Stimulated activated memory B cell treated with anti-CD40 and anti-IgM and Interleukin-4, amounts not matched to agents 10 μg/mL and 1 μg/mL and 100 μg/mL, for 72 hours (primary cell): ENCODE measurements around the gene GNAL.

ENCODE experiments used
- ATAC-seq: fragments of 150-1000 bp; cut with Tn5 transposase; 2 replicates; pipeline ENCODE4 v1.10.0; 2021
- H3K27ac Mint-ChIP-seq: one replicate; pipeline ENCODE4 v1.8.0; 2022; ENCODE audit warnings: mild to moderate bottlenecking, mixed read lengths
- H3K27me3 Mint-ChIP-seq: one replicate; pipeline ENCODE4 v1.8.0; 2022; ENCODE audit warnings: mixed read lengths
- H3K36me3 Mint-ChIP-seq: one replicate; pipeline ENCODE4 v1.8.0; 2022; ENCODE audit warnings: mixed read lengths
- H3K4me1 Mint-ChIP-seq: one replicate; pipeline ENCODE4 v1.8.0; 2022; ENCODE audit warnings: mixed read lengths
- H3K4me3 Mint-ChIP-seq: one replicate; pipeline ENCODE4 v1.8.0; 2022; ENCODE audit warnings: mild to moderate bottlenecking, moderate library complexity, mixed read lengths
- H3K9me3 Mint-ChIP-seq: one replicate; pipeline ENCODE4 v1.8.0; 2022; ENCODE audit warnings: mixed read lengths

GNAL gene

DNA sequence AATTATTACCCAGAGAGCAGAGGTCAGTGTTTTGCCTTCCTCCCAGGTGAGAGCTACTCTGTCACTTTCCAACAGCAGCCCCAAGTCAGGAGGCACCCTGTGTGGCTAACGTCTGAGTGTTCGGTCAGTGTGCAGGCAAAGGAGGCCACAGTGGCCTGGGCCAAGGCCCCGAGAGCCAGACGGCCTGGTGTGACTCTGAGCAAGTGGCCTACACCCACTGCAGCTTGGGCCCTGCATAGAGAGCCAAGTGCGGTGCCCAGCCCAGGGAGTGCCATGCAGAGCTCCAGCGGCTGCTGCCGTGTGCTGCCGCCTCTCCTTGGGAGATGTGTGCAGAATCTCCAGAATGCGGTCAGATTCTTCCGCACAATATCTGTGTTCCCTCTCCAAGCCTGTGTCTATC lies 70.4 kb downstream of the GNAL start:
- no peaks in the 10 kb centered on the region for H3K9me3 Mint-ChIP-seq
- H3K27me3 Mint-ChIP-seq = peaks cover 29% of the 10 kb centered on the region
- ATAC-seq = no peak
- no peaks in the 10 kb centered on the region for H3K4me1 Mint-ChIP-seq
- no peak overlapping the region for H3K27ac Mint-ChIP-seq
- H3K4me3 Mint-ChIP-seq = no peak overlapping the region
- no peaks in the 10 kb centered on the region for H3K36me3 Mint-ChIP-seq

DNA sequence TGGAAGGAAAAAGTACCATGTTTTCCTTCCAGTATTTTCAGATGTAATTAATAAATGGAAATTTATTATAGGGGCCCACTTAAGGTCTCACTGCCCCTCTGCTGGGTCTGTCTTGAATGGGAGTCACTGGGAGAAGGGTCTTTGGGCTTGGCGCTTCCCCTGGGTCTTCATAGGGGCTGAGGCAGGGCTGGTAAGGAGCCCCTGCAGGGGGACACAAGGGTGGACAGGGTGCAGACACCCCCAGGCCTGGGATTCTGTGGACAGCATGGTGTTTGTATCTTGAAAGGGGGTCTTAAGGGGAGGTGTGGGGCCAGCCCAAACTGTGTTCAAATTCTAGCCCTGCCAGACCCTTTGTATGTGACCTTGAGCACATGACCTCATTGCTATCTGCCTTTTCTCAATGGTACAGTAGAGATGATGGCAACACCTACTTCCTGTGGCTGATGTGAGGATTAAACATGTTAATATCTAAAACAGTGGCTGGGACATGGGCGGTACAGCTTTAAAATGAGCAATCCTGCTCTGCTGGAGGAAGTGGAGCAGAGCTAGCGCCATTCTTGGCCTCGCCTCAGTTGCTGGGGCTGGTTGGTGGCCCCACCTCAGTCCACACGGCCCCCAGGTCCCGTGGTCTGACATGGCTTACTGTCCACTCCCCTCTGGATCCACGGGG lies 71.6 kb downstream of the GNAL start:
- Mint-ChIP-seq H3K4me3 (no peak overlapping the region), H3K36me3 (no peaks in the 10 kb centered on the region), H3K9me3 (no peaks in the 10 kb centered on the region), H3K27ac (no peak overlapping the region), H3K27me3 (peaks cover 17% of the 10 kb centered on the region), H3K4me1 (no peaks in the 10 kb centered on the region)
- no peak for ATAC-seq

DNA sequence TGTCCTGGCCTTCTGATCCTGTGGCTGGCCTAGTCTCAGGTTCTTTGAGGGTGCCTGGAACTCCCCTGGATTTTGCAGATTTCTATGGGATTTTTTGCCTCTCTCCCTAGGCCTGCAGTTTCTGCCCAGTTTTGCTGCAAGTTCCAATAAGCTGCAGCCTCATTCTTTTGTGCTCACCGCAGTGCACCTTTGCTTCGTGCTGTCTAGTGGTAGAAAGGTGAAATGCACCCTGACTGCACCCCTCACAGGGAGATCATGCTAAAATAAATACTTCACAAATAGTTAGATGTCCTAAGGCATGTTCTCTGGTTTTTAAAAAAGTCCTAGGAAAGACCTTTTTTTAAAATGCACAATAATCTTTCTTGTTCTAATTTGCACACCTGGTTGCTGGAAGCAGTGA lies 72.5 kb downstream of the GNAL start:
- Mint-ChIP-seq H3K4me1 (no peaks in the 10 kb centered on the region), H3K27me3 (peaks cover 13% of the 10 kb centered on the region), H3K27ac (no peak overlapping the region), H3K9me3 (no peaks in the 10 kb centered on the region), H3K36me3 (no peaks in the 10 kb centered on the region), H3K4me3 (no peak overlapping the region)
- no peak for ATAC-seq

DNA sequence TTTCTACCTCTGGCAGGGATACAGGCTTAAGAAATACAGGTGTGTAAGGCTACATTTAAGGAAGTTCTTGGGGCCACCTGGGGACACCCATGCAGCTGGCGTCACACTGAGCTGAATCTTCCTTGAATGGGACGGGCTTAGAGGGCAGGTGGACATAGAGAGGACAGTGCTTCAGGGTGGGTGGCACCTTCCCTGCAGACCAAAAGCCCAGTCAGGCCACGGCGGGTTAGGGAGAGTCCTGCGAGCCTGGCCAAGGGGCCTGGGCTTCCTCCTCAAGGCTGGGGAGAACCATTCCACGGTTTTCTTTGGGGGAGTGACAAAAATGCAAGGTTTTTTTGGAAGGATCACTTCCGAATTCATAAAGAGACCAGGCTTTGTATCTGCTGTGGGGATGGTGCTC lies 73.4 kb downstream of the GNAL start:
- ATAC-seq = no peak
- H3K27me3 Mint-ChIP-seq = peaks cover 9% of the 10 kb centered on the region
- H3K27ac Mint-ChIP-seq = no peak overlapping the region
- no peaks in the 10 kb centered on the region for H3K9me3 Mint-ChIP-seq
- H3K4me1 Mint-ChIP-seq = peaks cover under 1% of the 10 kb centered on the region
- no peak overlapping the region for H3K4me3 Mint-ChIP-seq
- no peaks in the 10 kb centered on the region for H3K36me3 Mint-ChIP-seq

DNA sequence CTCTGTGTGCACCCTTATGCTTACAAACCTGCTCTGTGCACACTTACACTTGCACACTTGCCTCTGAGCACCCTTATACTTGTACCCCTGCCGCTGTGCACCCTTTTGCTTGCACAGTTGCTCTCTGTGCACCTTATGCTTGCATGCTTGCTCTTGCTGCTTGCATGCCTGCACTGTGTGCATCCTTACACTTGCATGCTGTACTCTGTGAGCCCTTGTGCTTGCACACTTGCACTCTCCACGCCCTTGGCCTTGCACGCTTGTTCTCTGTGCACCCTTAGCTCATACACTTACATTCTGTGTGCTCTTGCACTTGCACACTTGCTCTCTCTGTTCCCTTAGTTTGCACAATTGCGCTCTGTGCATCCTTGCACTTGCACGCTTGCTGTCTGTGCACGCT lies 78.3 kb downstream of the GNAL start:
- ATAC-seq = no peak
- H3K27me3 Mint-ChIP-seq = peaks cover 18% of the 10 kb centered on the region
- no peak overlapping the region for H3K4me3 Mint-ChIP-seq
- no peaks in the 10 kb centered on the region for H3K36me3 Mint-ChIP-seq
- H3K27ac Mint-ChIP-seq = no peak overlapping the region
- no peaks in the 10 kb centered on the region for H3K9me3 Mint-ChIP-seq
- H3K4me1 Mint-ChIP-seq = peaks cover 6% of the 10 kb centered on the region

DNA sequence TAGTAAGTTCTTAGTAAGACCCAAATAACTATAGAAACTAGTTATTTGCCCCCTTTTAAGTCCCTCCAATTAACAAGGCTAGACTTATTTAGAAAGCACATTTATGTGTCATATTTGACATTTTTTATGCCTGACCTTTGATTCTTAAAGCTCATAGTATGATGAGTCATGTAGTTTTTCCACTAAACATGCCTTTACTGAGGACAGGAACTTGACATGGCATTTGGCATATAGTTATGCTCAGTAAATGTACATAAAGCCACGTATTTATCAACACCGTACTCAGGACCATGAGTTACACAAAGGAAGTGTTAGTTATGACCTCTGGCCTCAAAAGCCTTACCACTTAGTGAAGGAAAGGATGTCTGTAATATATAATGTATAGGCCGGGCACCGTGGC lies 78.9 kb downstream of the GNAL start:
- H3K9me3 Mint-ChIP-seq = no peaks in the 10 kb centered on the region
- H3K4me1 Mint-ChIP-seq = peaks cover 6% of the 10 kb centered on the region
- no peak overlapping the region for H3K4me3 Mint-ChIP-seq
- H3K27ac Mint-ChIP-seq = no peak overlapping the region
- H3K27me3 Mint-ChIP-seq = peaks cover 24% of the 10 kb centered on the region
- H3K36me3 Mint-ChIP-seq = no peaks in the 10 kb centered on the region
- peak; percentile 44 for ATAC-seq

DNA sequence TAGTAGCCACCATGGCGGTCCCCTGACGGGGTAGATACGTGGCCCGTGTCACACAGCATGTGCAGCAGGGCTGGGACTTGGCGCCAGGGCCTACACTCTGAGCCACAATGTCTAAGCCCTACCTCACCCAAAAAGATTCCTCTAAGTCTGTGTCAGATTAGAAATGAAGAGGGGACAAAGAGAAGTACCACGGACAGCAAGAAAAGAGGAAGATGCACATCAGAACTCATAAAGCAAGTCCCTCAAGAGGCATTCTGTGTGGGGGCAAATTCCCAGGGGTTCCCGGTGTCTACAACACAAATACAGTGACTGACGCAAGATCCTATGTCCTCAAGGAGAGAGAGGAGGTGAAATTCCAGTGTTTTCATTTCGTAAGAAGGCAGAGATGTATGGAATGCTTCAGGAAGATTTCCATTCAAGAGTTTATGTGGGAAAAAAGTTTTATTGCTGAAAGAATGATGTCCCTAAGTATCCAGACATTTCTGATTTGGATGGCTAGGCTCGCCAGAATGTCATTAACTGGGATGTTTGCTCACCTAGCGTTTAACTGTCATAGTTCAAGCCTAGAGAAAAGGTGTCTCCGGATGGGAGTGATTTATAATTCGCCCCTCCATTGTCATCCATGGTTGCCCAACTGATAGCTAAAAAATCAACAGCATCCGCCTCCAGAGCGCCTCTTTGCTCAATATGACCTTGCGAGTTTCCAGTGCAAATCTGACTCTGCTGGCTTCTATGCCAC lies 86.5 kb downstream of the GNAL start:
- Mint-ChIP-seq H3K9me3 (no peaks in the 10 kb centered on the region), H3K27ac (no peak overlapping the region), H3K4me3 (no peak overlapping the region), H3K27me3 (peaks cover 27% of the 10 kb centered on the region), H3K36me3 (no peaks in the 10 kb centered on the region), H3K4me1 (no peaks in the 10 kb centered on the region)
- no peak for ATAC-seq

DNA sequence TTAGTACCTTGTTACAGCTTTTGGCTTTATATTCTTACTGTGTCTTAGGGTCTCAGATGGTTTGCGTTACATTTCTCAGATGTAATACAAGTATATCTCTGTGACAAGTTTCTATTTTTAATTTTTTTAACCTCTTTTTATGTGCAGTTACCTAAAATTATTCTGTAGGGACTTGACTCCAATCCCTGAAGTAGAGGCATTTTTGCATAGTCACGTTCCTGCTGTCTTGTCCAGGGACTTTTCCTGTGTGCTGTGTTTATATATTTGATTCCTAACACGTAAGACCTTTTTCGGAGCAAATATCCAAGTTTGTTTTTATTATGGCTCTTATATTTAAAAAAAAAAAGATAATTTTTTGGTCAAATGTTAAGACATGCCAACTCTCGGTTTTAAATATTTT lies 91.0 kb downstream of the GNAL start:
- Mint-ChIP-seq H3K4me1 (no peaks in the 10 kb centered on the region), H3K9me3 (no peaks in the 10 kb centered on the region), H3K27me3 (peaks cover 10% of the 10 kb centered on the region), H3K27ac (no peak overlapping the region), H3K36me3 (no peaks in the 10 kb centered on the region), H3K4me3 (no peak overlapping the region)
- no peak for ATAC-seq

DNA sequence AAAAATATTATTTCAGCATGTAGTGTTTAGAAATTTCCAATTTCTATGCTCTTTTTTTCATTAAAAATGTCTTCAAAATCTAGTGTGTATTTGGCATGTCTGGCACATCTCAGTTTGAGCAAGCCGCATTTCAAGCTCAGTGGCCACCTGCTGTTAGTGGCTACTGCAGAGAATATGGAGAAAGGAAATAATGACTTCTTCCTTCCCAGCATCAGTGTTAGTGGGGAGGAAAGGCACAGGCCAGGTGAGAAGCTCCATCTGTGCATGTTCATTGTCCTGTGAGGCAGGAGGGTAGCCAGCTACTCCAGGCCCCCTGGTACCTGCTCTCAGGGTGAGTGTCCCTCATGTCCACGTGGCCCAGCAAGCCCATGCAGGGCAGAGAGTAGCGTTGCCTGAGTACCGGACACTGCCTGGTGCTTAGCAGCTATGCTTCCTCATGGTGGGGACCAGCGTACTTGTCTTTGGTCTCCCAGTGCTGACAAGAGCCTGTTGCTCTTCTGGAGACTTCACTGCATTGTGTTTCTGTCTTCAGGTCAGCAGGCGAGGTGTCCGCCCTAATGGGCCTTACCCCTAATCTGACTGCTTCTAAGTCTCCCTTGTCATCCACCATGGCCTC lies 94.8 kb downstream of the GNAL start:
- Mint-ChIP-seq H3K4me3 (no peak overlapping the region), H3K4me1 (peaks cover 5% of the 10 kb centered on the region), H3K27ac (no peak overlapping the region), H3K36me3 (no peaks in the 10 kb centered on the region), H3K27me3 (peaks cover 20% of the 10 kb centered on the region), H3K9me3 (no peaks in the 10 kb centered on the region)
- peak; percentile 51 for ATAC-seq

DNA sequence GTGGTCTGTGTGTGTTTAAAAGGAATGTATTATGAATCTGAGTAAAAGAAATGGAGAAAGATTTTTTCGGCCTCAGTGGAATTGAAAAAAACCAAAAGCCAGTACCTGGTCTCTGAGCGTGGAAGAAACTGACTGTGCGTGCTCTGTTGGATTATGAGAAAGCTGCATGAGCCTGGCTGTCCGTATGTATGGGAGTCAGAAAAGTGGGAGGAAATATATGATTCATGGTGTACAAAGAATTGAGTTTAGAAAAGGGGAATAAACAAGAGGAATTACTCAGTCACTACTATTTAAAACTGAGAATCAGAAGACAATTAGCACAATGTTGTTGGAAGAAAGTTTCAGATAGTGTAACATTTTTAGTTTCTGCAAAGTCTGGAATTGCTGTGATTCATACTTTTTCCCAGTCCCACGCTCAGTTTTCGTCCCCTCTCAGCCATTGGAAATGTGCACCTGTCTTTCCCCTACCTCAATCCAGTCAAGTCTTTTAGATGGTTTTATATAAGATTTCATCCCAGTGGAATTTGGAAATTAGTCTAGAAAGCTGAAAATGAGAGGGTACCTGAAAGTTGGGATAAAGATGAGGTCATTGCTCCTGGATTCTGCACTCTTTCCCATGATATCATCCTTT lies 95.7 kb downstream of the GNAL start:
- no peak for ATAC-seq
- H3K27ac Mint-ChIP-seq = no peak overlapping the region
- no peak overlapping the region for H3K4me3 Mint-ChIP-seq
- H3K27me3 Mint-ChIP-seq = peaks cover 20% of the 10 kb centered on the region
- H3K9me3 Mint-ChIP-seq = no peaks in the 10 kb centered on the region
- peaks cover 9% of the 10 kb centered on the region for H3K4me1 Mint-ChIP-seq
- H3K36me3 Mint-ChIP-seq = no peaks in the 10 kb centered on the region

DNA sequence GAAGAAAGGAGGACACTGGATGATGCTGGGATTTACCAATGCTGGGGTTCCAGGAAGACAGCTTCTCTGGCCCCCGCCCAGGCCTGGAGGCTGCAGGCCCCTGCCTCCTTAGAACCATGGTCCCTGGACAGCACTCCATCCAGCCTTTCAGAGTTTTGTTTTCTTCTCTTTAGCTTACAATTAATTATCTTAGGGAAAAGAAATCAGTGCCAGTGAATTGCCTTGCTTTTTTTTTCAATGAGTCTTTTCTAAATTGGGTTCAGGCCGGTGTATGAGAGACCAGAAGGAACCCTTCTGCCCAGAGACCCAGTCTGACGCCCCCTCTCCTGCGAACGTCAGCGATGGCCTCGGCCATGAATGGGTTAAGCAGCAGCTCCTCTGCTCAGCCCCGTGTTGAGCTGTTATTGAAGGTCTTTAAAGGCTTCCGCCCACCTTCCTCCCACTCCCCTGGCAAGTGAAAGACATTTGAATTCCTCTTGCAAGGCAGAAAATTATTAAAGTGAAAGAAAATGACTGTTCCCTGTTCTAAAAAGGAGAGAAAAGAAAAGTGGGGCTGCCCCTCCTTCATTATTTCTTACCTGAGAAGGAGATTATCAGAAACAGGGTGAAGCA lies 96.5 kb downstream of the GNAL start:
- no peak overlapping the region for H3K4me3 Mint-ChIP-seq
- peaks cover 16% of the 10 kb centered on the region for H3K4me1 Mint-ChIP-seq
- no peak for ATAC-seq
- H3K9me3 Mint-ChIP-seq = no peaks in the 10 kb centered on the region
- peaks cover 20% of the 10 kb centered on the region for H3K27me3 Mint-ChIP-seq
- H3K36me3 Mint-ChIP-seq = no peaks in the 10 kb centered on the region
- no peak overlapping the region for H3K27ac Mint-ChIP-seq

DNA sequence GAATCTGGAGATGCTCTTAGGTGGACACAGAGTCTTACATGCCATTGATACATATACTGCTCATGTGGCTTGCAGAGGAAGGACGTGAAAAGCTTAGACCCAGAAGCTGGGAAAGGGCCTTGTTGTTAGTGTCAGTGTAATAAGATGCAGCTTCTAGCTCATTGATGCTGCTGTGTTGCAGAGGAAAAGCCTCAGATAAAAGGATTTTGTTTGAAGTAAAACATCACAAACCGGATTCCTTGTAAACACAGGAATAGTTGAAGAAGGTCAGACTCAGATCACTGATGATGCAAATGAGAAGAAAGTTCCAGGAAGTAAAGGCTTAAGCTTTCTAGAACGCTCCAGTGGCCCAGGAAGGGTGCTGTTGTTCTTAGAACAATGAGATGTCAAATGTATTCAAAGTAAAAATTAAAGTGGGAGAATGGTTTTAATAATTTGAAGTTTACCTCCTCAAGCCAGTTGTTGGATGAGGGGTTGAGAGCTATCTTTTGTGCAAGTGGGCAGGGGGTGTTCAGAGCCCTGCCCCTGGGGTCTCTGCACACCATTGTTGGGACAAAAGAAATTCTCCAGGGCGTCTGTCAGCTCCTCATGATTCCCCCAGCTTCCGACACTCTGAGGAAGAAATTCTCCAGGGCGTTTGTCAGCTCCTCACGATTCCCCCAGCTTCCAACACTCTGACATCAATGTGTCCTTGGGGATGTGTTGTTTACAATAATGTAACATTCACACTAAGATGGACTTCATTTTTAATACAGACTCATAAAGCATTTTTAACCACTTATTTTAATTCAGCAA lies 100.8 kb downstream of the GNAL start:
- Mint-ChIP-seq H3K27ac (peak overlapping the region; percentile 67), H3K36me3 (no peaks in the 10 kb centered on the region), H3K27me3 (peaks cover 38% of the 10 kb centered on the region), H3K4me3 (no peak overlapping the region), H3K9me3 (no peaks in the 10 kb centered on the region), H3K4me1 (peaks cover 16% of the 10 kb centered on the region)
- ATAC-seq = no peak

DNA sequence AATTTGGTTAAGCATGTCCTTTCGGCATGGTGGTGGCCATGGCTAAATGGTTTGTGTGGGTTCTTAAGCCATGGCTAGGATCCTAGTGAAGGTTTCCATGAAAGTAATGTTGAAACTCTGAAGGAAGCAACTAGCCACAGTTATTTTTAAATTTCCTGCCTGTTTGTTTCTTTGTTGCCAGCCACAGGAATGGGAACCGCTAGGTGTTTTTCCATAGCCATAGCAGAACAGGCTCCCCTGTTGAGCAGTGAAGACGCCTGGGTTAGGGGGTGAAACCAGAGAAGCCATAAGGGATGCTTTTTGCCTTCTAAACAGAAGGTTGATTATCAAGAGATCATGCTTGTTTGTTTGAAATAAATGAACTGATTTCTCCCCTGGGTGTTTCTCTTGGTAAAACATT lies 102.1 kb downstream of the GNAL start:
- H3K4me3 Mint-ChIP-seq = no peak overlapping the region
- no peak overlapping the region for H3K27ac Mint-ChIP-seq
- peaks cover 11% of the 10 kb centered on the region for H3K4me1 Mint-ChIP-seq
- peaks cover 27% of the 10 kb centered on the region for H3K27me3 Mint-ChIP-seq
- ATAC-seq = no peak
- H3K9me3 Mint-ChIP-seq = no peaks in the 10 kb centered on the region
- H3K36me3 Mint-ChIP-seq = no peaks in the 10 kb centered on the region

DNA sequence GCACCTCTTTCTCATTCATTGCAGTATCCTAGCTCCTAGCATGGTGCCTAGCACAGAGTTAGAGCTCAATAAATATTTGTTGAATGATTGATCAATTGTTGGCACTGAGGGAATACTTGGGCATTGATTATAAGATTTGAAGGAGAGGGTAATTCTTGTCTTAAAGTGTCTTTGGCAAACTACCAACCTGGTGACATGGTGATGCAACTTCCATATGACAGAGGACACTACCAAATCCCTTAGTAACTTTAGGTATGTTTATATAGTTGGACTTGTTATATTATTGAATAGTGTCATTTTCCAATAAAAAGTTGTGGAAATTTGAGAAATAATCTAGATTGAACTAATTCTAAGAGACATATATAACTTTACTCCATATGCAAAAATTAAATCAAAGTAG lies 103.6 kb downstream of the GNAL start:
- no peaks in the 10 kb centered on the region for H3K9me3 Mint-ChIP-seq
- ATAC-seq = no peak
- H3K27me3 Mint-ChIP-seq = peaks cover 27% of the 10 kb centered on the region
- no peak overlapping the region for H3K4me3 Mint-ChIP-seq
- H3K27ac Mint-ChIP-seq = no peak overlapping the region
- peaks cover 11% of the 10 kb centered on the region for H3K4me1 Mint-ChIP-seq
- H3K36me3 Mint-ChIP-seq = no peaks in the 10 kb centered on the region

DNA sequence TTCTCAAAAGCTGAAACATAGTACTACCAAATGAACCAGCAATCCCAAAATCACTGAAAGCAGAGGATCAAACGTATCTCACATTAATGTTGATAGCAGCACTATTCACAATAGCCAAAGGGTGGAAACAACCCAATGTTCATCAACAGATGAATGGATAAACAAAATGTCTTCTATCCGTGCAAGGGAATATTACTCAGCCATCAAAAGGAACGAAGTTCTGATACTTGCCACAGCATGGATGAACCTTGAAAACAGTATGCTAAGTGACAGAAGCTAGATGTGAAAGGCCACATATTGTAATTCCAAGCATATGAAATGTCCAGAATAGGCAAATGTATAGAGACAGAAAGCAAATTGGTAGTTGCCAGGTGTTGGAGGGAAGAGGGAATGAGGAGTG lies 105.1 kb downstream of the GNAL start:
- peaks cover 11% of the 10 kb centered on the region for H3K4me1 Mint-ChIP-seq
- H3K27ac Mint-ChIP-seq = no peak overlapping the region

More for the DNA sequence above, 105.1 kb downstream of the GNAL start:
- Mint-ChIP-seq H3K27me3 (peaks cover 27% of the 10 kb centered on the region), H3K36me3 (no peaks in the 10 kb centered on the region), H3K4me3 (no peak overlapping the region), H3K9me3 (no peaks in the 10 kb centered on the region)
- ATAC-seq = no peak
